HG02840 (cell line): ENCODE measurements around the gene TAPBPL.
"Not testable (repeated sequence)": the region's sequence is repeated elsewhere in the genome, so short reads cannot be mapped to it uniquely, and the experiment has no call there.

ENCODE experiments used
- ATAC-seq: cut with Tn5 transposase; IDR thresholded peaks from one replicate; pipeline ENCODE4 v1.9.1; 2021; ENCODE audit warnings: mild to moderate bottlenecking, moderate library complexity, moderate number of reproducible peaks; ENCODE audit not compliant: unreplicated experiment, low FRiP score

TAPBPL gene

GRCh38 chr12:6477601-6478377 lies 25.9 kb downstream of the TAPBPL start:
- not testable (repeated sequence) for ATAC-seq

GRCh38 chr12:6478416-6478815 lies 26.6 kb downstream of the TAPBPL start:
- no peak for ATAC-seq

- ATAC-seq = no peak
Measured at GRCh38 chr12:6488240-6488639, 36.4 kb downstream of the TAPBPL start.

GRCh38 chr12:6489449-6489848 lies 37.6 kb downstream of the TAPBPL start:
- no peak for ATAC-seq

GRCh38 chr12:6490673-6491072 lies 38.8 kb downstream of the TAPBPL start:
- ATAC-seq = not testable (repeated sequence)

GRCh38 chr12:6492838-6493496 lies 41.1 kb downstream of the TAPBPL start, which contains the start of gene MRPL51:
TSS of gene MRPL51 (minus strand) at chr12:6493262. CDS start at chr12:6493136, 126 bp downstream.
- ATAC-seq = peak; percentile 56

GRCh38 chr12:6493497-6494257 lies 41.8 kb downstream of the TAPBPL start, which contains the start of gene NCAPD2:
TSS of gene NCAPD2 (plus strand) at chr12:6494102. CDS start at chr12:6495099, 997 bp downstream.
- peak; percentile 87 for ATAC-seq

- peak; percentile 35 for ATAC-seq
Measured at GRCh38 chr12:6494258-6494743, 42.5 kb downstream of the TAPBPL start.

- ATAC-seq = no peak
Measured at GRCh38 chr12:6494968-6495367, 43.1 kb downstream of the TAPBPL start.

GRCh38 chr12:6497291-6497690 lies 45.4 kb downstream of the TAPBPL start:
- ATAC-seq = not testable (repeated sequence)

- no peak for ATAC-seq
Measured at GRCh38 chr12:6500466-6500865, 48.6 kb downstream of the TAPBPL start.

GRCh38 chr12:6507102-6507998 lies 55.5 kb downstream of the TAPBPL start:
- ATAC-seq = no peak

GRCh38 chr12:6508087-6508486 lies 56.2 kb downstream of the TAPBPL start:
- no peak for ATAC-seq
